ENCODE results near the gene CDK17. TPM values are rescaled to one million over a fixed set of nuclear protein-coding genes. Genes with fewer than 3 reads are reported as not detected.

CDK17 gene
- total RNA-seq, 1 donor from 2014 or later = 197 TPM

DNA sequence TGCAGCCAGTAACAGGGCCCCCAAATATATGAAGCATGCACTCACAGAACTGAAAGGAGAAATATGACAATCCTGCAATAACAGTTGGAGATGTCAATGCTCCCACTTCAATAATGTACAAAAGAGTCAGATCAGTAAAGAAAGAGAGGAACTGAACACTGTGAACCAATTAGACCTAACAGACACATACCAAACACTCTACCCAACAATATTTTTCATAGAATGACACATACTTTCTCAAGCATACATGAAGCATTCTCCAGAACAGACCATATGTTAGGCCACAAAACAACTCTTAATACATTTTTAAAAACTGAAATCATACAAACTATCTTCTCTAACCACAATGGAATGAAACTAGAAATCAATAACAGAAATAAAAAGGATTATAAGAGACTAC lies 125.9 kb downstream of the CDK17 start:
- DNase-seq (ENCODE audit: extremely low read depth, low read depth, low spot score) = no peak

DNA sequence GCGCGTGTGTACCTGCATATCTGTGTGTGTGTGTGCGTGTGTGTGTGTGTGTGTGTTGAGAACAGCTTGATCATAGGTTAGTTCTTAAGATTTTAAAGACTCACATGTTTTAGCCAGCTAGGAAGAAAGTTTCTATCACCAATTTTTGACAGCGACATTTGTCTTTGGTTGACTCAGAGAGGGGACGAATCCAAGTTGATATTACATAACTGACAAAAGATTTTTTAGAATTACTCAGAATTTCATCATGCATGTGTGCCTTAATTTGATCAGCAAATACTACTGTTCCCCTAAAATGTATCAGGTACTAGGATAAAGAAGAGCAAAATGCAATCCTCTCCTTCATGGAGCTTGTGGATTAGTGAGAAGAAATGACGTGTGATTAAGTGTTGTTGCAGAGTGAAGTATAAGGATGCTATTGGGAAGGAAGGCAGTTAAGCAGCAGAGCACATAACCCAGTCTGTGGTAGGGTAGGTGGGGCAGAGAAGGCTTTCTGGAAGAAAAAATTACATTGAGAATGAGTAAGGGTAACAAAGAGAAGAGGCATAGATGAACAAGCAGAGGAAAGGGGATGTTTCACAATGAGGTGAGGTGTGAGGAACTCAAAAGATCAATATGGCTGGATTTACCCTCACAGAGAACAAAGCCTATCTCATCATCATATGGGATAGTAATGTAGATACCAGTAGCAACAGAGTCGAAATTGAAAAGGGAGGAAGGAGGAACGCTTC lies 128.6 kb downstream of the CDK17 start:
- DNase-seq (ENCODE audit: extremely low read depth, low read depth, low spot score) = no peak

DNA sequence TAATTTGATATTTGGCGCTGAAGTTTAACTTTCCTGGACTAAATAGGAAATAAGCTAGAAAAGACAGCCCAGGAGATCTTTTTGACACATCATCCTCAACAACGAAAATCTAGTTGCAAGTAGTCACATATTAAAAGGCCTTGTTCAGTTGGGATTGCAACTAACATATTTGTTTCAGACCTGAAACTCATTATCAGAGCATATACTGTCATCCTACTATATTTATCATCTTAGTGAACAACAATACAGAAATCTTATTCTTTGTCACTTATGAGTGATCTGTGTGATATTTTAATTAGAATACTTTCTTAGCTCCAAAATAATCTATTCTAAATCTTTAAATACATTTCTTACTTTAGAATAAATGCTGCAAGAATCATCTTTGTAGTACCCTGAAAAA lies 134.0 kb downstream of the CDK17 start:
- DNase-seq (ENCODE audit: extremely low read depth, low read depth, low spot score) = no peak

DNA sequence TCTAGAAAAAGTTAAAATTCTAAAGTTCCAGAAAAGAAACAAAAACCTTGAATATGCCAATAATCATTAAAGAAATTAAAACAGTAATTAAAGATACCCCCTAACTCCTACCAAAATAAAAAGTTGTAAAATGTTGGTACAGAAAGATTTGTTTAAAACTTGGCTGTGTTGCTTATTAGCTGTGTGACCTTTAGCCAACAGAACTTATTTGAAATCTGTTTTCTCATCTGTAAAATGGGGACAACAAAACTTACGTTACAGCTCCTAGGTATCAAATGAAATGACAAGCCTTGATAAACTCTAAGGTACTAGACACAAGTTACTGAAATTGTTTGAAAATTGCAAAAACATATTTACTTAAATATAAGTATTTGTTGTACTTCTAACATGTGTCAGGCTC lies 134.4 kb downstream of the CDK17 start:
- no peak for DNase-seq (ENCODE audit: extremely low read depth, low read depth, low spot score)

DNA sequence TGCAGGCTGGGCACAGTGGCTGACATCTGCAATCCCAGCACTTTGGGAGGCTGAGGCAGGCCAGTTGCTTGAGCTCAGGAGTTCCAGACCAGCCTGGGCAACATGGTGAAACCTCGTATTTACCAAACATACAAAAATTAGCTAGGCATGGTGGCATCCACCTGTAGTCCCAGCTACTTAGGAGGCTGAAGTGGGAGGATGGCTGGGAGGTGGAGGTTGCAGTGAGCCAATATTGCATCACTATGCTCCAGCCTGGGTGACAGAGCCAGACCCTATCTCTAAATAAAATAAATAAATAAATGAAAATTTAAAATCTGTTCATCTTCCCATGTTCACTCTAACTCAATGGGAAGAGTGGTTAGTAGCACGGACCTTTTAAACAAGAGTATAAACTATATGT lies 134.8 kb downstream of the CDK17 start:
- no peak for DNase-seq (ENCODE audit: extremely low read depth, low read depth, low spot score)

DNA sequence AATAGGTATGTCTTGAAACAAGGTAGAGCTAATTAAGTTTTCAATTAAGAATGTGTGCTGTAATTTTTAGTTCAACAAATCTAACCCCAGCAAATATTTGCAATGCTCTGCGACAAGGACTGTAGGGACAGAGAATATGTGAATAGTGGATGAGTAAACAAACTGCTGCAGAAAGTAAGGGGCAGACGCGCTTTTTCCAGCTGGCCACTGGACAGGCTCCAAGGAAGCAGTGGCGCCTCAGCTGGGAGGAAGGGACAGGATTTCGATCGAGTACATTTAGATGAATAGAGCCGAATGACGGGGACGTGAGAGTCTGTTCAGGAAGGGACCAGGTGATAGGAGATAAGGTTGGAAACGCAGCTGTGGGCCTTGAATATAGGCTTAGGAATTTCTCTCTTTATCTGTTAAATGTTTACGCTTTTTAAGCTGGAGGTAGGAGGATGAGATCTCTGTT lies 136.8 kb downstream of the CDK17 start:
- DNase-seq (ENCODE audit: extremely low read depth, low read depth, low spot score) = peak; percentile 41

DNA sequence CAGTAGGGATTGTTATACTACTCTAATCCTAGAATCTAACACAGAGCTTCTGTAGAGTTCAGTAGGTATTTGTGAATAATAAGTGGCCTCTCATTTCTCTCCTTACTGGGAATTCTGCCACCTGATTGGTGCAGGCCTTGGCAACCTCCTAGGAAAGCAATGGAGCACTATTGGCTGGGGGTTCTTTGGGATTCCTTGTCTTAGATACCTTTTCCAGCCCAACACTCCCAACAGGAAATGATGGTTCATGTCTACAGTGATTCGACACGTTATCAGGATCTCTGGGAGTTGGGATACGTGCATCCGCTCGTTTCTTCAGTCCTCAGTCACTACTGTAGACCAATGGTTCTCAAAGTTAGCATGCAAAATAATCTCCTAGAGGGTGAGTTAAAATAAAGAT lies 138.7 kb downstream of the CDK17 start:
- no peak for DNase-seq (ENCODE audit: extremely low read depth, low read depth, low spot score)

DNA sequence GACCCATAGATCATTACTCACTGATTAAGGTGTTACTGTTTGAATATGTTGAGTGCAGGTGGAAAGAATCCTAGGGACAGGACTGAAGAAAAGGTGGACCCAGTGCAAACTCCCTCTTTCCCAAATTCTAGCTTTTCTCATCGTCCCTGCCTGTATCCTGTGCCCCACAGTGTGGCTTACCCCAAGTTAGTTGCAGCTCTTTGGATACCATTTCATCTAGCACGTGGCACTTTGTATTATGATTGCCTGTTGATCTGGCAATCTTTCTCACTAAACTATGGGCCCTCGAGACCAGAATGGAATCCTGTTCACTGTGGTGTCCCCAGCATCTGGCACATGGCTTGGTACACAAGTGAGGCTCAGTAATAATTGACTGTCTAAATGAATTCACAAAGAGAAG lies 139.6 kb downstream of the CDK17 start:
- DNase-seq (ENCODE audit: extremely low read depth, low read depth, low spot score) = no peak

DNA sequence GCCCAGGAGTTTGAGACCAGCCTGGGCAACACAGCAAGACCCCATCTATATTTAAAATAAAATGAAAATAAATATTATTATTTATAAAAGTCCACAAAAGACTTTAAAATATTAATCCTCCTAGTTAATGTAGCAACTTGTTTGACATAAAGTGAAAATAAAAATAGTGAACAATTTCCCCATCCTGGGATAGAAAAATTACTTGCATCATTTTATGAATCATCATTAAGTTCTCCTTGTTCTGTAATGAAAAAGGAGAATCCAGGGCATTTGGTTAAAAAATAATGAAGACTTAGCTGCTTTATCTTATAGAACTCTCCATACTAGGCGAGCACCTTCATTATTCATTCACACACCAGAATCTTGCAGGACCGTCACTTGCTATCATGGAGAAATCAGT lies 140.0 kb downstream of the CDK17 start:
- no peak for DNase-seq (ENCODE audit: extremely low read depth, low read depth, low spot score)

DNA sequence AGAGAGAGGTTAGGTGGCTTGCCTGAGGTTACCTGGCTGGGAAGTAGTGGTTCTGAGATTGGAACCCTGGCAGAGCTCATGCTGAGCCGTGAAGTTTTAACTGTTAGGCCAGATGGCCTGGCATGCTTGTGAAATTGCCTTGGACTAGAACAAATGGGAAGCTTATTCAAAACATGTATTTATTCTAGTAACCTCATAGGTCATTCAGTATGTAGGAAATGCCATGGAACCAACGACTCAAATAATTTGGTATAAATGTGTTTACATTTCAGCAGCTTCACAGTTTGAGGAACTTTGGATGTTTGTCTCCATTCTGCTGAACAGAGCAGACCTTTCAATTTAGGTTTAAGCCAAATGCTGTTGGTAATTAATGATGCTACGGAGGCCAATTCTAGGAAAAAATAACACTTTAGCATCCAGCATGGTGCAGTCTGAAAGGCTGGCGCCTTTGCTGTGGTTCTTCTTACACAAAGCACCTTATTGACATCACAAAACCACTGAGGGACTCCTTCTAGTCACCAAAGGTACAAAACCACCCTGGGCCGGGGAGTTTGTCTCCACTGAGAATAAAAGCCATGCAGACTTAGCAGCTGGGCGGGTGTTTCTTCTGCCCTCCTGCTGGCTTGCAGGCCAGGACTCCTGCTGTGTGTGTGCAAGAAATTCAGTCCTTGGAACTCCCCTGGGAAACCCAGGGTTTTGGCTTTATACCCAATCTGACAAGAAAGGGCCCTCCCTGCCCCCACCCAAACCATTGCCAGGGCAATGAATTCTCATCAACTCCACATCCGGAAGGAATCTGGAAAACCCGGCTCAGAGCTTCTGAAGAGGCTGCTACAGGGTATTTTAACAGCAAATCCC lies 141.9 kb downstream of the CDK17 start:
- DNase-seq (ENCODE audit: extremely low read depth, low read depth, low spot score) = no peak

DNA sequence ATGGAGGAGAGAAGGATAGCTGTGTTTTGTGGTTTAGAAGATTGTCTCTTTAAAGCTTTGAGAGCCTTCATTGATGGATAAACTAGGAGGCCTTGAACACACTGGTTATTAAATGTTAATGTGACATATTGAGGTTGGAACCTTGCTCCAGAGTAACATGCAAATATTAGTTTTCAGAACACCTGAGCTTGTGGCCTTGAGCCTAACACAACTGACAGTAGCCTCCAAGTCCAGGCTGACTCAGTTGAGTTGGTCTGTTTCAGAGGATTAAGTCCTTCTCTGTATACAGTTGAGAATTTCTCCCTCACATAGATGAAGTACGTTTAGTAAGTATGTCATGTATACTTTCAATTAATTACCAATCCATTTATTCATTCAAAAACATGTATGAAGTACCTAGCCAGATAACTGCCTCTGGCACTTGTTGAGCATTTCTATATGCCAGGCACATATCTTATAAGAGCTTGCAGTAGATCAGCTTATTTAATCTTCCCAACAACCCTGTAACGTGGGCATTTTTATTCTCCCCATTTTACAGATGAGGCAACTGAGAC lies 142.6 kb downstream of the CDK17 start:
- DNase-seq (ENCODE audit: extremely low read depth, low read depth, low spot score) = no peak

DNA sequence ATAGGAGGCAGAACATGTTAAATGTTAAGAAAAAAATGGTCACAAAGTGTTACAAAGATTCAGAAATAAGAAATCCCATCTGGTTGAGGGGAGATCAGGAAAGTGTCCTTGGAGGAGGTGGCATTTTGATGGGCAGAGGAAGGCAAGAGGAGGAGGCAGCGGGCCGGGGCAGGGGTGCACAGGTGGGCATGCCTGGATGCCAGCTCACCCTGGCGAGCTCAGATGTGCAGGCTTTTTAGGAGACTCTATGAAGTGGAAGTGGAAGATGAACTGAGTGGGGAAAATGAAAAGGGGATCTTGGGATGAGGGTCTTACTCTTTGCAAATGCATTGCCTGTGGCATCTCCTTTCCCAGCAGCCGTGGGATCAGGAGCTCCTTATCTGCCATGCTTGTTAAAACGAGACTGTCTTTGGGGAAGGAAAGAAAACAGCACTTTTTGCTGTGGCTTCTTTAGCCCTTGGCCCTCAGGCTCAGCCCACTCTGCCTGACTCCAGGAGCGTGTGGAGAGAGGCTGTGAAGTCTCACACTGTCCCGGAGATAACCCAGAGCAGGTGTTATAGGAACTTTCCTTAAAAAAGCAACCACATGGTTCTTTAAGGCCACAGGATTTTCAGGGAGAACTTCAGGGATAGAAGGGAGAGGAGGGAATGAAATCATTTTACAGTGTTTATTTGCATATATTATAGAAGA lies 143.4 kb downstream of the CDK17 start:
- DNase-seq (ENCODE audit: extremely low read depth, low read depth, low spot score) = no peak

DNA sequence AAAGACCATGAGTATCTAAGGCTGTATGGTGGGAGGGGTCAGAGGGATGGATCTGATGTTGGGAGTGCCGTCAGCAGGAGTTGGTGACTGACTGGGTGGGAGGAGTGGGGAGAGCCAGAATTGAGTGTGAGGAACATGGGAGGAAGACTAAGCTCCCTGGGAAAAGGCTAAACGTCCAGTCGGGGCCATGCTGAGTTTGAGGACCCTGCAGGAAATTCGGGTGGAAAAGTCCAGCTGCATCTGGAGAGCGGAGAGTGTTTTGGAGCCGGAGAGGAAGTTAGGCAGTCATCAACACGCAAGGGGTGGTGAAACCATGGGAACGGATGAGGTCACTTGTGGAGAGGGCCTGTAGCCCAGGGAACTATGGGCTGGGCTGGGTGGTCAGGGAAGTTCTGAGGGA lies 145.2 kb downstream of the CDK17 start:
- peak; percentile 96 for DNase-seq (ENCODE audit: extremely low read depth, low read depth, low spot score)

DNA sequence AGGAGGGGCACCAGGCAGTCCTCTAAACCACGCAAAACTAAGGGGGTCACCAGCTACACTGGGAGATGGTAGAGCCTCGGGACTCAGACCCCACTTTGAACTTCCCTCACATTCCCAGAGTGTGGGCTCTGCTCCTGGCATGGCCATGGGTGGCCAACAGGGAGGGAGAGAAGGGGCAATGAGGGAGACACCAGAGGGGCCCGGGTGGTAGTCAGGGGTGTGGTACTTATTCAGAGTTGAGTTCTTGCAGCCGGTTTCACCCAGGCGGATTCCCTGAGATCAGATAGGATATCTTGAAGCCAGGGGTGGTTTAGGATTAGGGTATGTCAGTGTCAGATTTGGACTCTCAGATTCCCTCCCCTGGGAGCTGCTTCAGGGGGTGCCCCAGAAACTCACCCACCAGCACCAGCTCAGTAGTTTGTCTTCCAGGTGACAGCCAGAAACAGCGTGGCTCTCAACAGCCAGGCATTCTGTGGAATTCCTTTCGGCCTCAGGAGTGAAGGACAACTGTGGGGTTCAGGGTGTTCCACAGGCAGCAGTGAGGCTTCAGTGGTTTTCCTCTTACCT lies 150.0 kb downstream of the CDK17 start:
- DNase-seq (ENCODE audit: extremely low read depth, low read depth, low spot score) = no peak

DNA sequence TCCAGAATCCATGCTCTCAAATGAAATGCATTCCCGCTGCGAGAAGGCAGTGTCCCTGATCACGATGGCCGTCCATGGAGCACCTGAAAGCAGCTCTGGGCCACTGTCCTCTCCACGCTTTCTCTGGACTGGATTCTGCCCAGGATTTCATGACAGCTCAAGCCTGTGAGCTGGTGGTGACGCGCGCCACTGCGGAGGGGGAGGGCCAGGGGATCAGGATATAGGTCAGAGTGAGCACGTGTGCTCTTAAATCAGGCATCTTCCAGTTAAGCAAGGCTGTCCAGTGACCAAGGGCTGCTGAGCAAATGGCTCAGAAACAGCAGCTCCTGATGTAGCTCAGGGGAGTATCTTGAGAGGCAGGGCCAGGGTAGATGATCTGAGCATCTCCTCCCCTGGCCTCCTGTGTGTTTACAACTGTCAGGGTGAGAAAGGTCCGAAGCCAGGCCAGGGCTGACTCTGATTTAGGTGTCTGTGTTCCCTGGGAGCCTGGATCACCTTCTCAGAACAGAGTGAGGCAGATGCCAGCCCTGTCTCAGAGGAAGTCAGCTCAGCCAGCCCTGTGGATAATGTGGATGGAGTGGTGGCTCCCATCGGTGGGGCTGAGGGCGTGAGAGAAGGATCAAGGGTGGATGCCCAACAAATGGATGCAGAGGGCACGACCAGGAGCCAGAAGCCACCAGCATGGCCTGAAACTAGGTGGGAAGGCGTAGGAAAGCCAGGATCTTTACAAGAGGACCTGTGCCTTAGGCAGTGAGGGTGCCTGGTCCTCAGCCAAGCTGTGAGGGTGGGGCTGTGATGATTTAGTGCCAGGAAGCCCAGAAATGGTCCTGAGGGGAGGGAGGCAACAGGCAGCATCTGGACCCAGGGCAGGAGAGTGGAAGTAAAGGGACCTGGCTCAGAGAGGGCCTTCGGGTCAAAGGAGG lies 150.8 kb downstream of the CDK17 start:
- DNase-seq (ENCODE audit: extremely low read depth, low read depth, low spot score) = no peak

DNA sequence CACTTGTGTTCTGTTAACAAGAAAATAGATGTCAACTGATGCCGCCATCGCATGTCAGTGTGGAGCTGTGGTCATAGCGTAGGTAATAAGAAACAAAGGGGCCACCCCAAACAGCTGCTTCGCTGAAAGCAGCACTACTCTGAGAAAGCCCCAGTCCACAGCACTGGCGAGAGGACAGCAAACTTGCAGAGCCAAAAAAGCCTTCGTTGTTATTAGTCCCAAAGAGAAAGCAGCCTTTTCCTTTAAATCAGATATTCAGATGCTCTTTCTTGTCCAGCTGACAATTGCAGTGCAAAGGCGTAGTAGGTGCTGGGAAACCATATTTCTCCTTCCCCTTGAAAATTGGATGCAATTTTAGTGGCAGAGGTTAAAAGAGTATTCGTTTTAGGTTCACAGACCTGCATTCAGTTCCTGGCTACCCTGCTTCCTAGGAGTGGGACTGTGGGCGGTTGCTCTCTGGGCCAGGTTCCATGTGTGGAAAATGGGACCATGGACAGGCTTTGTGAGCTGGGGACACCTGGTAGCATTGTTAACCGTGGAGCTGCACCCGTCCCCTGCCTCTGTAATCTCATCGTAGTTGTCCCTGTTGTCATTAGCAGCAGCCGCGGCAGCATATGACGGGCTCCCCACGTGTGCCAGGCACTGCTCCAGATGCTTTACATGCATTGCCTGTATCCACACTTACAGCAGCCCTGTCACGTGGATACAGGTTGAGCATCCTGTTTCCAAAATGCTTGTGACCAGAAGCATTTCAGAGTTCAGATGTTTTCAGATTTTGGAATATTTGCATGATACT lies 151.9 kb downstream of the CDK17 start:
- no peak for DNase-seq (ENCODE audit: extremely low read depth, low read depth, low spot score)

DNA sequence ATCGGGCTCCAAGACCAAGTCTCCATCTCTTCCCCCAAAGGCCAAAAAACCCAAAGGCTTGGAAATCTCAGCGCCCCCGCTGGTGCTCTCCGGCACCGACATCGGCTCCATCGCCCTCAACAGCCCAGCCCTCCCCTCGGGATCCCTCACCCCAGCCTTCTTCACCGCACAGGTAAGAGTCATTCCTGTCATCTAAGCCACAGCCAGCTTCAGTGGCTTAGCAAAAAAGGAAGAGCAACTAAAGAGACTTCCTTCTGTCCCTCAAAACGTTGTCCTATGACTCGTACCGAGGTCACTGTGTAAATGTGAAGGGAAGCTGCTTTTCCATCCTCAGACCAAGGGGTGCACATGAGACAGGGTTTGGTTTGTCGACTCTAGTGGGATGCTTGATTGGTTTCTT lies 152.7 kb downstream of the CDK17 start:
- no peak for DNase-seq (ENCODE audit: extremely low read depth, low read depth, low spot score)

DNA sequence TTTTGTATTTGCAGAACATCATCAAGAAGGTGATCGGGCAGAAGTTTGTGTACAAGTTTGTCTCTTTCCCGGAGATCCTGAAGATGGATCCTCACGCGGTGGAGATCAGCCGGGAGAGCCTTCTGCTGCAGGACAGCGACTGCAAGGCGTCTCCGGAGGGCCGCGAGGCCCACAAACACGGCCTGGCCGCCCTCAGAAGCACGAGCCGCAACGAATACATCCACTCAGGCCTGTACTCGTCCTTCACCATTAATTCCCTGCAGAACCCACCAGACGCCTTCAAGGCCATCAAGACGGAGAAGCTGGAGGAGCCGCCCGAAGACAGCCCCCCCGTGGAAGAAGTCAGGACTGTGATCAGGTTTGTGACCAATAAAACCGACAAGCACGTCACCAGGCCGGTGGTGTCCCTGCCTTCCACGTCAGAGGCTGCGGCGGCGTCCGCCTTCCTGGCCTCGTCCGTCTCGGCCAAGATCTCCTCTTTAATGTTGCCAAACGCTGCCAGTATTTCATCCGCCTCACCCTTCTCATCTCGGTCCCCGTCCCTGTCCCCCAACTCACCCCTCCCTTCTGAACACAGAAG lies 153.2 kb downstream of the CDK17 start:
- no peak for DNase-seq (ENCODE audit: extremely low read depth, low read depth, low spot score)

DNA sequence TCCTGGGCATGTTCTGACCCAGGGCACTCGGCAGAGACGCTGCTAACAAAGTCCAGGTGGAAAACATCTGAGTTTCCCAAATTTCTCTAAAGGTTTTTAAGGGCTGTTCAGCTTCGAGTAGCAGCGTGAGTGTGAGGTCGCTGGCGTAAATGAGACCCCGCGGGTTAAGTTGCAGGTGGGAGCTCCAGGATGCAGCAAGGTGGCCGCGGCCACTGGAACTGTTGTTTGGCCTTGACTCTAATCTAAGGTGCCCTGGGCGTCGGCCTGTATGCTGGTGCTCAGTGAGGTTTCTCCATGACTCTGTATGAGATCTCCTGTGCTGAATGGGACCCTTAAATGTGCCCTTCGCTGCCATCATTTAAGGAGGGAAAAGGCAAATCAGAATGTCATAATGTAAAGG lies 155.4 kb downstream of the CDK17 start:
- DNase-seq (ENCODE audit: extremely low read depth, low read depth, low spot score) = no peak

Data from glomerular endothelial cell (primary cell).